GM23338 (cell line): ENCODE data around the gene FRZB. TPM values are rescaled to one million over a fixed set of nuclear protein-coding genes. Genes with fewer than 3 reads are reported as not detected.

ENCODE experiments used
- ATAC-seq: fragments of 200-7000 bp; cut with Tn5 transposase; 3 replicates; pipeline ENCODE4 v1.9.1; 2020
- DNase-seq: peaks from one replicate; pipeline ENCODE4 v3.0.0-alpha.2; 2015; ENCODE audit warnings: low spot score
- H2AFZ ChIP-seq: fragments of 200-600 bp; sonication (generic); 2 replicates; pipeline ENCODE4 v1.8.0; 2016; ENCODE audit warnings: antibody characterized with exemption, mild to moderate bottlenecking, moderate library complexity
- H3F3A ChIP-seq: fragments of 200-600 bp; sonication (generic); replicated peaks from 2 replicates; pipeline ENCODE4 v1.8.0; 2017; ENCODE audit warnings: antibody characterized with exemption, mixed run types, low read depth
- H3K27ac ChIP-seq: fragments of 200-600 bp; sonication (generic); 2 replicates; pipeline ENCODE4 v1.6.1; 2016; ENCODE audit warnings: low read depth
- H3K27me3 ChIP-seq: fragments of 200-600 bp; sonication (generic); 2 replicates; pipeline ENCODE4 v1.8.0; 2016; ENCODE audit warnings: mild to moderate bottlenecking, mixed run types, moderate library complexity; ENCODE audit not compliant: insufficient read depth
- H3K36me3 ChIP-seq: fragments of 200-600 bp; sonication (generic); 2 replicates; pipeline ENCODE4 v1.8.0; 2016; ENCODE audit warnings: mild to moderate bottlenecking; ENCODE audit not compliant: insufficient read depth
- H3K4me1 ChIP-seq: fragments of 200-600 bp; sonication (generic); 2 replicates; pipeline ENCODE4 v1.8.0; 2016; ENCODE audit warnings: mild to moderate bottlenecking, moderate library complexity; ENCODE audit not compliant: insufficient read depth
- H3K4me2 ChIP-seq: fragments of 200-600 bp; sonication (generic); 2 replicates; pipeline ENCODE4 v1.7.1; 2017; ENCODE audit warnings: mixed run types
- H3K4me3 ChIP-seq: fragments of 200-600 bp; sonication (generic); 2 replicates; pipeline ENCODE4 v1.6.1; 2016; ENCODE audit warnings: mixed run types
- H3K79me2 ChIP-seq: fragments of 200-600 bp; sonication (generic); replicated peaks from 2 replicates; pipeline ENCODE4 v1.8.0; 2017; ENCODE audit warnings: mild to moderate bottlenecking; ENCODE audit not compliant: insufficient read depth
- H3K9me2 ChIP-seq: fragments of 200-600 bp; sonication (generic); 2 replicates; pipeline ENCODE4 v1.8.0; 2017; ENCODE audit not compliant: insufficient read depth
- H4K20me1 ChIP-seq: fragments of 200-600 bp; sonication (generic); replicated peaks from 2 replicates; pipeline ENCODE4 v1.8.0; 2017; ENCODE audit warnings: mild to moderate bottlenecking; ENCODE audit not compliant: insufficient read depth
- H3K27ac Mint-ChIP-seq: 2 replicates; pipeline ENCODE4 v1.8.0; 2020; ENCODE audit warnings: inconsistent platforms, mild to moderate bottlenecking, moderate library complexity, mixed read lengths
- H3K27me3 Mint-ChIP-seq: 3 replicates; pipeline ENCODE4 v1.8.0; 2022; ENCODE audit warnings: low read depth, mild to moderate bottlenecking, moderate library complexity, mixed read lengths, inconsistent platforms; ENCODE audit not compliant: insufficient read depth, poor library complexity
- H3K36me3 Mint-ChIP-seq: 3 replicates; pipeline ENCODE4 v1.8.0; 2021; ENCODE audit warnings: low read depth, mild to moderate bottlenecking, inconsistent platforms, moderate library complexity, mixed read lengths
- H3K4me1 Mint-ChIP-seq: 3 replicates; pipeline ENCODE4 v1.8.0; 2020; ENCODE audit warnings: mild to moderate bottlenecking, inconsistent platforms, mixed read lengths
- H3K4me3 Mint-ChIP-seq: 3 replicates; pipeline ENCODE4 v1.8.0; 2021; ENCODE audit warnings: moderate library complexity, mild to moderate bottlenecking, inconsistent platforms, mixed read lengths
- H3K9me3 Mint-ChIP-seq: 3 replicates; pipeline ENCODE4 v1.8.0; 2020; ENCODE audit warnings: moderate library complexity, mild to moderate bottlenecking, inconsistent platforms, mixed read lengths
- CREB1 ChIP-seq: fragments of 250-450 bp; sonication (Bioruptor Pico); IDR thresholded peaks from 2 replicates; pipeline ENCODE4 v1.5.0; 2020; ENCODE audit warnings: low read depth, mild to moderate bottlenecking, moderate library complexity
- EZH2 ChIP-seq: fragments of 200-600 bp; sonication (generic); IDR thresholded peaks from one replicate; pipeline ENCODE4 v1.8.0; 2017; ENCODE audit warnings: antibody characterized with exemption, mild to moderate bottlenecking, low read depth; ENCODE audit not compliant: unreplicated experiment
- EZH2phosphoT487 ChIP-seq: fragments of 200-600 bp; sonication (generic); IDR thresholded peaks from one replicate; pipeline ENCODE4 v1.8.1; 2018; ENCODE audit warnings: antibody characterized with exemption; ENCODE audit not compliant: unreplicated experiment
- NANOG ChIP-seq: IDR thresholded peaks from 2 replicates; pipeline ENCODE4 v1.6.1; 2016; ENCODE audit warnings: antibody characterized with exemption, borderline replicate concordance
- POLR2AphosphoS5 ChIP-seq: IDR thresholded peaks from 2 replicates; pipeline ENCODE4 v1.6.1; 2016; ENCODE audit warnings: antibody characterized with exemption, low read depth
- REST ChIP-seq: IDR thresholded peaks from one replicate; pipeline ENCODE4 v1.6.1; 2018; ENCODE audit warnings: antibody characterized with exemption; ENCODE audit not compliant: unreplicated experiment
- STAT1 ChIP-seq: IDR thresholded peaks from one replicate; pipeline ENCODE4 v1.6.1; 2016; ENCODE audit warnings: antibody characterized with exemption; ENCODE audit not compliant: unreplicated experiment
- ZNF114 ChIP-seq: fragments of 250-450 bp; sonication (Bioruptor Pico); IDR thresholded peaks from 2 replicates; pipeline ENCODE4 v1.5.0; 2020; ENCODE audit warnings: mild to moderate bottlenecking, moderate library complexity
- ZNF331 ChIP-seq: fragments of 250-450 bp; sonication (Bioruptor Pico); IDR thresholded peaks from 2 replicates; pipeline ENCODE4 v1.5.0; 2020; ENCODE audit warnings: low read depth, mild to moderate bottlenecking, moderate library complexity
- polyA plus RNA-seq: library from polyadenylated mRNA; unstranded; fragments of >200 nt; fragmentation: Nextera tagmentation; extraction: Ambion mirVana; gene quantifications from 2 replicates; pipeline ENCODE4 v1.2.1, GENCODE V29; 2016
- total RNA-seq: library from RNA; depleted of rRNA; stranded (reverse); fragments of >200 nt; shearing (Covaris generic); gene quantifications from 2 replicates; pipeline ENCODE4 v1.2.3, GENCODE V29; 2014
- TF ChIP-seq, protein P1 (sequence below), 2 experiments: fragments of 200-600 bp in 1 of 2; sonication (generic) in 1 of 2; conservative IDR thresholded peaks; 2 replicates each; pipeline versions ENCODE4 v1.5.1 to v1.6.1; 2016 to 2017; ENCODE audit warnings: antibody characterized with exemption in 2 of 2, low read depth in 2 of 2, mild to moderate bottlenecking in 2 of 2, moderate library complexity in 1 of 2
- TF ChIP-seq, protein P2 (sequence below): IDR thresholded peaks from 2 replicates; pipeline ENCODE4 v1.6.1; 2016; ENCODE audit warnings: antibody characterized with exemption

Gene FRZB
- total and polyA plus RNA-seq, 2 experiments from 2014 or later: 0.52 to 1.2 TPM

- no peak for TF ChIP-seq REST
Measured at GRCh38 chr2:182810087-182810486, 56.4 kb downstream of the FRZB start (continued).

DNA sequence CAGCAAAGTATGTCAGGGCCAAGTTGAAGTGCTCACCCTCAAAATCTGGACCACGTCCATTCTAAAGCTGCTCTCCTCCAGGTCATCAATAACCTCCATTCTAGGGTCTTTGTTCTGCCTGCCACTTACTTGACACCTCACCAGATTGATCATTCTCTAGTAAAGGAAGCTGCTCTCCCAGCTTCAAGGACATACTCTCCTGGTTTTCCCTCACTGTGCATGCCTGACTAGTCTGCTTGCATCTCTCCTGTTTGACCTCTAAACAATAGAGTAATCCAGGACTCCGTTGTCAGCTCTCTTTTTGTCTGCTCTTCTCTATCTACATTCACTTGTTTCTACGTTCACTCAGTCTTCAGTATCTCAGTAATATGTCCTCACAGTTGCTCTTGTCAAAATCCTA lies 59.1 kb downstream of the FRZB start:
- ATAC-seq (no peak), DNase-seq (no peak)
- Histone ChIP-seq H3K36me3 (no peaks in the 10 kb centered on the region), H2AFZ (no peak overlapping the region), H3K9me2 (no peaks in the 10 kb centered on the region), H3K4me3 (no peak overlapping the region), H3K4me2 (no peak overlapping the region), H4K20me1 (no peaks in the 10 kb centered on the region), H3K27me3 (no peaks in the 10 kb centered on the region), H3K79me2 (no peaks in the 10 kb centered on the region), H3K4me1 (peaks cover 2% of the 10 kb centered on the region; the same call in 1 of the 2 replicates), H3F3A (no peaks in the 10 kb centered on the region), H3K27ac (no peak overlapping the region)
- no peak overlapping the region for H3K27ac Mint-ChIP-seq
- no peak overlapping the region for H3K4me3 Mint-ChIP-seq
- no peaks in the 10 kb centered on the region for H3K36me3 Mint-ChIP-seq
- no peaks in the 10 kb centered on the region for H3K27me3 Mint-ChIP-seq
- H3K9me3 Mint-ChIP-seq: no peaks in the 10 kb centered on the region
- peaks cover 7% of the 10 kb centered on the region for H3K4me1 Mint-ChIP-seq
- TF ChIP-seq POLR2AphosphoS5 (no peak), REST (no peak), STAT1 (no peak), ZNF331 (CRISPR knock-in tag) (no peak), CREB1 (CRISPR knock-in tag) (no peak), EZH2 (no peak), EZH2phosphoT487 (no peak), ZNF114 (CRISPR knock-in tag) (no peak), NANOG (no peak)
- TF ChIP-seq, protein P1, sequence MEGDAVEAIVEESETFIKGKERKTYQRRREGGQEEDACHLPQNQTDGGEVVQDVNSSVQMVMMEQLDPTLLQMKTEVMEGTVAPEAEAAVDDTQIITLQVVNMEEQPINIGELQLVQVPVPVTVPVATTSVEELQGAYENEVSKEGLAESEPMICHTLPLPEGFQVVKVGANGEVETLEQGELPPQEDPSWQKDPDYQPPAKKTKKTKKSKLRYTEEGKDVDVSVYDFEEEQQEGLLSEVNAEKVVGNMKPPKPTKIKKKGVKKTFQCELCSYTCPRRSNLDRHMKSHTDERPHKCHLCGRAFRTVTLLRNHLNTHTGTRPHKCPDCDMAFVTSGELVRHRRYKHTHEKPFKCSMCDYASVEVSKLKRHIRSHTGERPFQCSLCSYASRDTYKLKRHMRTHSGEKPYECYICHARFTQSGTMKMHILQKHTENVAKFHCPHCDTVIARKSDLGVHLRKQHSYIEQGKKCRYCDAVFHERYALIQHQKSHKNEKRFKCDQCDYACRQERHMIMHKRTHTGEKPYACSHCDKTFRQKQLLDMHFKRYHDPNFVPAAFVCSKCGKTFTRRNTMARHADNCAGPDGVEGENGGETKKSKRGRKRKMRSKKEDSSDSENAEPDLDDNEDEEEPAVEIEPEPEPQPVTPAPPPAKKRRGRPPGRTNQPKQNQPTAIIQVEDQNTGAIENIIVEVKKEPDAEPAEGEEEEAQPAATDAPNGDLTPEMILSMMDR (conservative IDR thresholded peaks at IDR 0.05; ENCODE audit: low read depth in 2 of 2): no peak
- TF ChIP-seq, protein P2, sequence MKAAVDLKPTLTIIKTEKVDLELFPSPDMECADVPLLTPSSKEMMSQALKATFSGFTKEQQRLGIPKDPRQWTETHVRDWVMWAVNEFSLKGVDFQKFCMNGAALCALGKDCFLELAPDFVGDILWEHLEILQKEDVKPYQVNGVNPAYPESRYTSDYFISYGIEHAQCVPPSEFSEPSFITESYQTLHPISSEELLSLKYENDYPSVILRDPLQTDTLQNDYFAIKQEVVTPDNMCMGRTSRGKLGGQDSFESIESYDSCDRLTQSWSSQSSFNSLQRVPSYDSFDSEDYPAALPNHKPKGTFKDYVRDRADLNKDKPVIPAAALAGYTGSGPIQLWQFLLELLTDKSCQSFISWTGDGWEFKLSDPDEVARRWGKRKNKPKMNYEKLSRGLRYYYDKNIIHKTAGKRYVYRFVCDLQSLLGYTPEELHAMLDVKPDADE: no peak
